OCI-M1 (cell line): ENCODE data around the gene CYP4F12.
A peak's percentile ranks its signal among the peaks of the same experiment; 100 is the strongest.

ENCODE experiments used
- DNase-seq: peaks from one replicate; lab custom pipeline; 2025; lab: John Stamatoyannopoulos, UW

The CYP4F12 gene

GRCh38 chr19:15672580-15673175 is at the start of gene CYP4F12:
CYP4F12 (plus strand) TSS chr19:15673087; CDS start chr19:15673530, 443 bp downstream.
- DNase-seq = peak; percentile 24

- peak; percentile 15 for DNase-seq
These were observed 49.1 kb upstream of the CYP4F12 start for GRCh38 chr19:15623711-15624318.

- no peak for DNase-seq
These were observed 44.5 kb upstream of the CYP4F12 start for GRCh38 chr19:15628236-15629002.

- DNase-seq = peak; percentile 68
These were observed 43.6 kb upstream of the CYP4F12 start for GRCh38 chr19:15629003-15629880.

GRCh38 chr19:15631817-15632216 is 41.1 kb upstream of the CYP4F12 start:
- DNase-seq = peak; percentile 45

GRCh38 chr19:15633082-15633835 is 39.6 kb upstream of the CYP4F12 start:
- no peak for DNase-seq

- no peak for DNase-seq
These were observed 38.8 kb upstream of the CYP4F12 start for GRCh38 chr19:15634105-15634504.

GRCh38 chr19:15635016-15635805 is 37.7 kb upstream of the CYP4F12 start:
- no peak for DNase-seq

GRCh38 chr19:15636026-15636425 is 36.9 kb upstream of the CYP4F12 start:
- no peak for DNase-seq

- no peak for DNase-seq
These were observed 33.3 kb upstream of the CYP4F12 start for GRCh38 chr19:15639596-15639995.

GRCh38 chr19:15640294-15640903 is 32.5 kb upstream of the CYP4F12 start, which contains the start of gene CYP4F3:
CYP4F3 (plus strand) TSS chr19:15640897; CDS start chr19:15641416, 519 bp downstream.
- peak; percentile 61 for DNase-seq

GRCh38 chr19:15640904-15641597 is 31.8 kb upstream of the CYP4F12 start:
- DNase-seq = no peak

- DNase-seq = peak; percentile 1
These were observed 30.9 kb upstream of the CYP4F12 start for GRCh38 chr19:15641901-15642491.

- no peak for DNase-seq
These were observed 30.1 kb upstream of the CYP4F12 start for GRCh38 chr19:15642807-15643206.

GRCh38 chr19:15643387-15643786 is 29.5 kb upstream of the CYP4F12 start:
- DNase-seq = no peak

- no peak for DNase-seq
These were observed 28.7 kb upstream of the CYP4F12 start for GRCh38 chr19:15644066-15644741.

- no peak for DNase-seq
These were observed 28.1 kb upstream of the CYP4F12 start for GRCh38 chr19:15644816-15645215.

GRCh38 chr19:15649526-15649925 is 23.4 kb upstream of the CYP4F12 start:
- no peak for DNase-seq
